Dendritic cell treated with granulocyte-macrophage colony-stimulating factor and Interleukin-4, amounts not matched to agents 40 ng/mL and 50 ng/mL, for 4 days (primary cell): ENCODE data around the gene GPRIN2.

Source experiments
- H3K27ac Mint-ChIP-seq: one replicate; pipeline ENCODE4 v1.8.0; 2022; ENCODE audit warnings: mild to moderate bottlenecking, mixed read lengths
- H3K27me3 Mint-ChIP-seq: one replicate; pipeline ENCODE4 v1.8.0; 2022; ENCODE audit warnings: mild to moderate bottlenecking, mixed read lengths
- H3K36me3 Mint-ChIP-seq: one replicate; pipeline ENCODE4 v1.8.0; 2022; ENCODE audit warnings: low read depth, mixed read lengths
- H3K4me1 Mint-ChIP-seq: one replicate; pipeline ENCODE4 v1.8.0; 2022; ENCODE audit warnings: low read depth, mixed read lengths
- H3K4me3 Mint-ChIP-seq: one replicate; pipeline ENCODE4 v1.8.0; 2022; ENCODE audit warnings: mild to moderate bottlenecking, moderate library complexity, mixed read lengths
- H3K9me3 Mint-ChIP-seq: one replicate; pipeline ENCODE4 v1.8.0; 2022; ENCODE audit warnings: mixed read lengths
- intact Hi-C: fragments of 100-400 bp; cut with micrococcal nuclease; formaldehyde crosslinking; loops from one replicate; pipeline ENCODE4 v1.15.0; 2022

The GPRIN2 gene

GRCh38 chr10:46548498-46549090 is 7.9 kb downstream of the GPRIN2 start:
- intact Hi-C loops = loop anchor here (10.0 kb wide), 1 partner anchor 324 kb away; no protein-coding TSS in a partner anchor
- H3K4me1 Mint-ChIP-seq = peaks cover 12% of the 10 kb centered on the region
- no peaks in the 10 kb centered on the region for H3K9me3 Mint-ChIP-seq
- H3K4me3 Mint-ChIP-seq = no peak overlapping the region
- H3K36me3 Mint-ChIP-seq = no peaks in the 10 kb centered on the region
- peaks cover 15% of the 10 kb centered on the region for H3K27me3 Mint-ChIP-seq
- H3K27ac Mint-ChIP-seq = no peak overlapping the region

- Mint-ChIP-seq H3K36me3 (no peaks in the 10 kb centered on the region), H3K9me3 (no peaks in the 10 kb centered on the region), H3K4me3 (no peak overlapping the region), H3K4me1 (peaks cover 12% of the 10 kb centered on the region), H3K27me3 (peaks cover 17% of the 10 kb centered on the region), H3K27ac (no peak overlapping the region)
- intact Hi-C loops = loop anchor here (10.0 kb wide), 1 partner anchor 323 kb away; no protein-coding TSS in a partner anchor
Observed at GRCh38 chr10:46547541-46548497, 8.6 kb downstream of the GPRIN2 start.

- Mint-ChIP-seq H3K9me3 (no peaks in the 10 kb centered on the region), H3K4me3 (no peak overlapping the region), H3K27ac (no peak overlapping the region), H3K4me1 (peaks cover 12% of the 10 kb centered on the region), H3K27me3 (peaks cover 26% of the 10 kb centered on the region), H3K36me3 (no peaks in the 10 kb centered on the region)
- intact Hi-C loops = loop anchor here (10.0 kb wide), 1 partner anchor 322 kb away; no protein-coding TSS in a partner anchor
Observed at GRCh38 chr10:46546591-46547540, 9.6 kb downstream of the GPRIN2 start.

DNA sequence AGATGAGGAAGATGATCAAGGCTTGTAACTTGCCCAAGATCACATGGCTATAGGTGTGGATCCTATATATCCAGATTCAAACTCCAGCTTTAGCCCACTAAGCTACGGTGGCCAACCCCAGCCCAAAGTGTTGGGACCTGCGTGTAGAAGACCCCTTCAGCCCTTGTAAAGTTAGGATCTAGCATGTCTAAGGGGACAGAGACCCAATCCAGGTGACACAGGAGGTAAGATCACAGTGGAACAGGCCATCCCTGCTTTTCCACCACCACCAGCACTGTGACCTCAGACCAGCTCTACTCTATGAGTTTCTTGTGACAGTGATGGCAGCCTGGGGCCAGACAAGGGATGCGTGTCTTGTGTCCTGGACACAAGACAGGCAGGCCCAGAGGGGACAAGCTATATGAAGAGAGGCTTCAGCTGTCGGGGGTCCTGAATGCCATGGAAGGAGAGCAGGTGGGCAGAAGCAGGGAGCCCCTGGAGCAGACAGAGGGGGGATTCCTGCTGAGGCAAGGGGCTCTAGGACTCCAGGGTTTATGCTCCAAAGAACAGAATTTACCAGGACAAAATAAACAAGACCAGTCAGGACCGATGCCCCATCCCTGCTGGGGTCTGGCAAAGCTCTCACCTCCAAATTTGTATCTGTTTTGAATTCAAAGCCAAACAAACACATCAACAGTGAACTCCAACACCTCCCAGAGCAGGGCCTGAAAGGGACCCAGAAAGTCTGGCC is 10.4 kb downstream of the GPRIN2 start:
- intact Hi-C loops = loop anchor here (10.0 kb wide), 1 partner anchor 321 kb away; no protein-coding TSS in a partner anchor
- Mint-ChIP-seq H3K36me3 (no peaks in the 10 kb centered on the region), H3K27me3 (peaks cover 33% of the 10 kb centered on the region)

GRCh38 chr10:46544989-46545791 is 11.3 kb downstream of the GPRIN2 start:
- H3K4me3 Mint-ChIP-seq = no peak overlapping the region
- H3K27me3 Mint-ChIP-seq = peaks cover 41% of the 10 kb centered on the region
- intact Hi-C loops = loop anchor here (10.0 kb wide), 1 partner anchor 320 kb away; no protein-coding TSS in a partner anchor
- H3K27ac Mint-ChIP-seq = no peak overlapping the region
- H3K9me3 Mint-ChIP-seq = no peaks in the 10 kb centered on the region
- H3K4me1 Mint-ChIP-seq = peaks cover 12% of the 10 kb centered on the region
- no peaks in the 10 kb centered on the region for H3K36me3 Mint-ChIP-seq

More for the DNA sequence above, 10.4 kb downstream of the GPRIN2 start:
- Mint-ChIP-seq H3K4me1 (peaks cover 12% of the 10 kb centered on the region), H3K27ac (no peak overlapping the region), H3K9me3 (no peaks in the 10 kb centered on the region), H3K4me3 (no peak overlapping the region)

DNA sequence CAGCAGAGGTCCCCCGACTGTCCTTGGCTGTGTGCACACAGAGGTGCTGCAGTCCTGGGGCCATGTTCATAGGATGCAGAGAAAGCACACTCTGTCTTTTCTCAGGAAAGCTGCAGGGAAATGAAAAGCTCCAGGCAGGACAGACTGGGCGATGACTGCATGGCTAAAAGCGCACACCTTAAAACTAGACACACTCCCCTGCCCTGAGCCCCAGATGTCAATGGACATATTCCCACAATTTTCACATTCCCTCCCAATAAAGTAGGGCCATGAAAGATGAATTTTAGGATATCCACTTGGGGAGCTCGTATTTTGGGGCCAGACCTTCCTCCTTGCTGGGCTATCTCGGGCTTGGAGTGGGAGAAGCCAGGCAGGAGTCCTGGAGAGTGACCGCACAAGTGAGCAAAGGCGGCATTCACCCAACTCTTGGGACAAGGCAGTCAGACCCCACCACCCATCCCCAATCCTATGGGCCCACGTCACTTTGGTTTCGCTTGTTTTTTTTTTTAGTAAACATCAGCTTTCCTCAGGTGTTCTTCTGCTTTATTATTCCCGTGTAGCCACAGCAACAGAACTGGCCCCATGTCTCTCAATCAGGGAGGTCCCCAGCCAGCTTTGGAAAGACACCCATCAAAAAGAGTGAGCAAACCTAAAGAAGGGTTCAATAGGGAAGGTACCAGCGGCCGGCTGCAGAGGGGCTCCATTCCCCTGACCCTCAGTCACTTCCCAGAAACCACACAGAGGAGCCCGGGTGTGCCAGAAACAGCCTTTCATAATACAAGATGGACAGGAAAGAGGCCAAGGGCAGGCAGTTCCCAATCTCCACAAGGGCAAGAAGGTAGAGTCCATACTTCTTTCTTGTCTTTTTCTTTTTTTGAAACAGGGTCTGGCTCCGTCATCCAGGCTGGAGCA is 12.7 kb downstream of the GPRIN2 start:
- Mint-ChIP-seq H3K4me3 (no peak overlapping the region), H3K4me1 (peaks cover 12% of the 10 kb centered on the region), H3K27me3 (peaks cover 48% of the 10 kb centered on the region), H3K9me3 (no peaks in the 10 kb centered on the region), H3K27ac (no peak overlapping the region), H3K36me3 (no peaks in the 10 kb centered on the region)
- intact Hi-C loops = loop anchor here (10.0 kb wide), 1 partner anchor 319 kb away; no protein-coding TSS in a partner anchor

DNA sequence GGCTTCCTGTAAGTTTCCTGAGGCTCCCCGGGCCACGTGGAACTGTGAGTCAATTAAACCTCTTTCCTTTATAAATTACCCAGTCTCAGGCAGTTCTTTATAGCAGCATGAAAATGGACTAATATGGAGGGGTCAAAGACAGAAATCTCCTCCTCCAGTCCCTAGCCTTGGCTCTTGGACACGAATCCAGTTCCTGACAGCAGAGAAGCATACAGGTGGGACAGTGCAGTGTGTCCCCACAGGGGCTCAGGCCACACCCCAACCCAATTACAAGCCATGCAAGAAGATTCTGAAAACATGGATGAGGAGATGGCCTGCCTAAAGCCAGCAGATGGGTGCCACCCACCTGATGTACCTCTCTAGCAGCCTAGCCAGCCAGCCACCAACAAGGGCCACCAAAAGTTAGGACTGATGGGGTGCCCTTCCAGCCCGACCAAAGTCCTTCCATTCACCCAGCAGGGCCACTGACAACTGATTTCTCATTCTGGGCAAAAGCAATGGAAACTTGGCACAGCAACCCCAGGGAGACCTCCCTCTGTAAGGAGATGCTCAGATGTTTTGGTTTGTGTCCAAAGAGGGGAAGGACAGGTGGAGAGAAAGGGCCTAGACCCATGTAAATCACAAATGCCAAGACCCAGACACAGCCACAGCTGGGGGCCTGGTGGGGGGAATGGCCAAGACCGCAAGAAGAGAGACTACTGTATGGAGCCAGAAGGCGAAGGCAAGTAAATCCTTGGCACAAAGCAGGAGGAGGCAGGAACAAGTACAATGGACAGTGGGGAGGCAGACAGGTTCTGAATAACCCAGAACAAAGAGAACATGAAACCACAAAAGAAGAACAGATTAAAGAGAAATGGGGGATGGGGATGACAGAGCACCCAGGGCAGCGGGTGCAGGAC is 13.6 kb downstream of the GPRIN2 start:
- peaks cover 12% of the 10 kb centered on the region for H3K4me1 Mint-ChIP-seq
- intact Hi-C loops = loop anchor here (10.0 kb wide), 1 partner anchor 318 kb away; no protein-coding TSS in a partner anchor
- no peak overlapping the region for H3K27ac Mint-ChIP-seq
- H3K4me3 Mint-ChIP-seq = no peak overlapping the region
- H3K9me3 Mint-ChIP-seq = no peaks in the 10 kb centered on the region
- peaks cover 51% of the 10 kb centered on the region for H3K27me3 Mint-ChIP-seq
- no peaks in the 10 kb centered on the region for H3K36me3 Mint-ChIP-seq

DNA sequence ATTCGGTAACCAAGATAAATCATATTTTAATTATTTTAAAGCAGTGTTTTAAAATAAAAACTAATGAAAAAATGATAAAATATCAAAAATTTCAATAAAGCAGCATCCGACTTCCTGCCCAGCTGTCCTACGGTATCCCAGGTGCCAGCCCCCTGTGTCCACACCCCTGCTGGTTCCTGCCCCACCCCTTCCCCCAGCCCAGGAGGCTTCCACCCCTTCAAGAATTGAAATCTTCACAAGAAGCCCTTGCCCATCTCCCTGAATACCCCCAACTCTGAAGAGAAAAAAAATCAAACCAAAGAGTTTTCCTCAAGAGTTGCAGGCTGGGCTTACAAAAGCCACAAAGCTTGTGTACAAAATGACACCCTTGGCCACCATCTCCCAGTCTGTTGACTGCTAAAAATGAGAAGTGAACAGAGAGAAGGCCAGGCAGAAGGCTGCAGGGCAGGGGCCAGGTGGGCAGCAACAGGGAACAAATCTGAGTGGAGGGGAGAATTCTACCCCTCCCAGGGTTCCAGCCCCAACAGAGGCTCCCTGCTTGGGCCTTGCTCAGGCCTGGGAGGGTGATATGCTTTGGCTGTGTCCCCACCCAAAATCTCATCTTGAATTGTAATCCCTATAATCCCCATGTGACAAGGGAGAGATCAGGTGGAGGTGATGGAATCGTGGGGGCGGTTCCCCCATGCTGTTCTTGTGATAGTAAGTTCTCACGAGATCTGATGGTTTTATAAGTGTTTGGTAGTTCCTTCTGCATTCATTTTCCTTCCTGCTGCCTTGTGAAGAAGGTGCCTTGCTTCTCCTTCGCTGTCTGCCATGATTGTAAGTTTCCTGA is 14.5 kb downstream of the GPRIN2 start:
- no peak overlapping the region for H3K4me3 Mint-ChIP-seq
- no peaks in the 10 kb centered on the region for H3K36me3 Mint-ChIP-seq
- H3K9me3 Mint-ChIP-seq = no peaks in the 10 kb centered on the region
- intact Hi-C loops = loop anchor here (10.0 kb wide), 1 partner anchor 317 kb away; no protein-coding TSS in a partner anchor
- H3K27me3 Mint-ChIP-seq = peaks cover 59% of the 10 kb centered on the region
- no peak overlapping the region for H3K27ac Mint-ChIP-seq
- peaks cover 12% of the 10 kb centered on the region for H3K4me1 Mint-ChIP-seq

GRCh38 chr10:46541017-46541661 is 15.3 kb downstream of the GPRIN2 start:
- Mint-ChIP-seq H3K27me3 (peaks cover 63% of the 10 kb centered on the region), H3K9me3 (no peaks in the 10 kb centered on the region), H3K4me3 (no peak overlapping the region), H3K27ac (no peak overlapping the region), H3K4me1 (peaks cover 12% of the 10 kb centered on the region), H3K36me3 (no peaks in the 10 kb centered on the region)
- intact Hi-C loops = loop anchor here (10.0 kb wide), 1 partner anchor 316 kb away; no protein-coding TSS in a partner anchor
